ENCODE results near the gene SPC25. TPM values are rescaled to one million over a fixed set of nuclear protein-coding genes. Genes with fewer than 3 reads are reported as not detected.
A peak's percentile ranks its signal among the peaks of the same experiment; 100 is the strongest.

SPC25 gene
- total and polyA plus RNA-seq, 9 of the 15 experiments (the other 6 are each of a cell fraction or from before 2014, with no cell fraction given), result 44.8 to 100 (median 75.0) TPM

- Histone ChIP-seq H3K4me1 (replicated peaks in 1 of 2; ENCODE audit: control insufficient read depth in 2 of 2, insufficient read depth in 2 of 2, low read length in 2 of 2) (peaks cover 10 to 37% of the 10 kb centered on the region in 2 experiments), H3K27ac (ENCODE audit: extremely low read depth, low read depth, low read length) (no peak overlapping the region), H3K9ac (ENCODE audit: insufficient read depth in 1 of 2, low read depth in 2 of 2, low read length in 2 of 2) (no peak overlapping the region), H3K9me3 (replicated peaks; ENCODE audit: control insufficient read depth, insufficient read depth, low read depth, low read length) (no peaks in the 10 kb centered on the region; the same call in 1 of the 2 replicates), H3K4me3 (no peak overlapping the region), H3K4me2 (ENCODE audit: insufficient read depth, low read length) (no peak overlapping the region), H4K20me1 (replicated peaks; ENCODE audit: control insufficient read depth, insufficient read depth, low read length) (no peaks in the 10 kb centered on the region; the same call in 1 of the 2 replicates), H2AFZ (ENCODE audit: low read depth, low read length) (no peak overlapping the region), H3K36me3 (ENCODE audit: control insufficient read depth, insufficient read depth, low read length) (peaks cover 79% of the 10 kb centered on the region), H3K9me1 (ENCODE audit: control insufficient read depth, insufficient read depth, low read length) (no peaks in the 10 kb centered on the region), H3K27me3 (ENCODE audit: control insufficient read depth in 2 of 2, insufficient read depth in 2 of 2, low read length in 2 of 2) (no peaks in the 10 kb centered on the region), H3K79me2 (ENCODE audit: control insufficient read depth, insufficient read depth, low read length) (no peaks in the 10 kb centered on the region)
- CTCF ChIA-PET (ENCODE audit: low intra/inter-chr PET ratio), result no interaction called here
- ATAC-seq (no peak), FAIRE-seq (no peak), DNase-seq (ENCODE audit: extremely low read depth in 1 of 4, low spot score in 3 of 4) (no peak)
- intact Hi-C loops (cut with micrococcal nuclease) (loop anchor here (5.0 kb wide), 2 partner anchors 83 to 142 kb away; no protein-coding TSS in a partner anchor), in situ Hi-C loops (cut with MboI) (no loop called here)
- no TSS peak for BruUV-seq (replicated peaks)
- TF ChIP-seq, protein P1, sequence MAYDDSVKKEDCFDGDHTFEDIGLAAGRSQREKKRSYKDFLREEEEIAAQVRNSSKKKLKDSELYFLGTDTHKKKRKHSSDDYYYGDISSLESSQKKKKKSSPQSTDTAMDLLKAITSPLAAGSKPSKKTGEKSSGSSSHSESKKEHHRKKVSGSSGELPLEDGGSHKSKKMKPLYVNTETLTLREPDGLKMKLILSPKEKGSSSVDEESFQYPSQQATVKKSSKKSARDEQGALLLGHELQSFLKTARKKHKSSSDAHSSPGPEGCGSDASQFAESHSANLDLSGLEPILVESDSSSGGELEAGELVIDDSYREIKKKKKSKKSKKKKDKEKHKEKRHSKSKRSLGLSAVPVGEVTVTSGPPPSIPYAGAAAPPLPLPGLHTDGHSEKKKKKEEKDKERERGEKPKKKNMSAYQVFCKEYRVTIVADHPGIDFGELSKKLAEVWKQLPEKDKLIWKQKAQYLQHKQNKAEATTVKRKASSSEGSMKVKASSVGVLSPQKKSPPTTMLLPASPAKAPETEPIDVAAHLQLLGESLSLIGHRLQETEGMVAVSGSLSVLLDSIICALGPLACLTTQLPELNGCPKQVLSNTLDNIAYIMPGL (CRISPR knock-in tag; IDR thresholded peaks at IDR 0.05), result 0 out of 2 replicates have a peak, but pooled peaks have one; percentile 42
- no peak for TF ChIP-seq NCOA1 (IDR thresholded peaks at IDR 0.05; ENCODE audit: low read depth)
- WGBS (ENCODE audit: insufficient coverage, low coverage, missing lambda C conversion rate), result 93% methylated on average over 5 of the region's 5 CpGs
- POLR2A ChIA-PET, result interaction anchor here (0.9 kb wide), 1 partner anchor 10 kb away, joined by 3 read pairs; no protein-coding TSS in a partner anchor
Observed at GRCh38 chr2:168854651-168855050, 35.6 kb downstream of the SPC25 start.

DNA sequence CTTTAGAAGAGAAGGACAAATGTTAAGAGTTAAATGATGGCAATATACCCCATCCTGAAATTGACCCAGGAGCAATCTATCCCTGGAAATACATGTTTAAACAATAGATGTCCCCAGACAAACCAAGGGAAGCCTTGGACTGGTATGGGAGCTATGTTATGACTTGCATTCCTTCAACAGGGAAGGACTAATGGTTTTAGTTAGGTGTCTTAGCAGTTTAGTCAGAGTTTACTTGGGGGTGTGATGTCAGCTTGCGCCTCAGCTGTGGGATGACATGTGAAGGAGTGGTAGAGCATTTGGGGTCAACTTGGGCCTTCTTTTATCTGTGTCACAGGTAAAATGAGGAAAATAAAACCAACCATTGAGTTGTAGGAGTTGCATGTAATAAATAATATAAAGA, 36.8 kb downstream of the SPC25 start:
- Histone ChIP-seq H3K79me2 (ENCODE audit: control insufficient read depth, insufficient read depth, low read length) (no peaks in the 10 kb centered on the region), H3K9me3 (replicated peaks; ENCODE audit: control insufficient read depth, insufficient read depth, low read depth, low read length) (no peaks in the 10 kb centered on the region; the same call in 1 of the 2 replicates), H3K27ac (ENCODE audit: extremely low read depth, low read depth, low read length) (0 out of 3 replicates have a peak overlapping the region, but pooled peaks have one; percentile 18), H4K20me1 (replicated peaks; ENCODE audit: control insufficient read depth, insufficient read depth, low read length) (no peaks in the 10 kb centered on the region; the same call in 1 of the 2 replicates), H3K36me3 (ENCODE audit: control insufficient read depth, insufficient read depth, low read length) (peaks cover 70% of the 10 kb centered on the region), H2AFZ (ENCODE audit: low read depth, low read length) (no peak overlapping the region), H3K27me3 (ENCODE audit: control insufficient read depth in 2 of 2, insufficient read depth in 2 of 2, low read length in 2 of 2) (no peaks in the 10 kb centered on the region; a peak in 1 of 5 replicates), H3K9me1 (ENCODE audit: control insufficient read depth, insufficient read depth, low read length) (no peaks in the 10 kb centered on the region), H3K4me1 (replicated peaks in 1 of 2; ENCODE audit: control insufficient read depth in 2 of 2, insufficient read depth in 2 of 2, low read length in 2 of 2) (peaks cover 12 to 37% of the 10 kb centered on the region in 2 experiments), H3K4me3 (no peak overlapping the region), H3K9ac (ENCODE audit: insufficient read depth in 1 of 2, low read depth in 2 of 2, low read length in 2 of 2) (no peak overlapping the region), H3K4me2 (ENCODE audit: insufficient read depth, low read length) (no peak overlapping the region)
- in situ Hi-C loops (cut with MboI) (no loop called here), intact Hi-C loops (cut with micrococcal nuclease) (loop anchor here (5.0 kb wide), 2 partner anchors 84 to 141 kb away; no protein-coding TSS in a partner anchor)
- WGBS (ENCODE audit: insufficient coverage, low coverage, missing lambda C conversion rate), result 100% methylated on average over 1 of the region's 1 CpG
- POLR2A ChIA-PET, result interaction anchor here (0.7 kb wide), 1 partner anchor 8 kb away, joined by 3 read pairs; no protein-coding TSS in a partner anchor
- CTCF ChIA-PET (ENCODE audit: low intra/inter-chr PET ratio), result no interaction called here
- BruUV-seq (replicated peaks), result no TSS peak
- TF ChIP-seq SMAD4 (CRISPR knock-in tag; conservative IDR thresholded peaks at IDR 0.05) (no peak), MED1 (CRISPR knock-in tag; IDR thresholded peaks at IDR 0.05; ENCODE audit: borderline replicate concordance) (no peak), TAF15 (IDR thresholded peaks at IDR 0.05; ENCODE audit: low read depth, low read length) (no peak)
- TF ChIP-seq, protein P2, sequence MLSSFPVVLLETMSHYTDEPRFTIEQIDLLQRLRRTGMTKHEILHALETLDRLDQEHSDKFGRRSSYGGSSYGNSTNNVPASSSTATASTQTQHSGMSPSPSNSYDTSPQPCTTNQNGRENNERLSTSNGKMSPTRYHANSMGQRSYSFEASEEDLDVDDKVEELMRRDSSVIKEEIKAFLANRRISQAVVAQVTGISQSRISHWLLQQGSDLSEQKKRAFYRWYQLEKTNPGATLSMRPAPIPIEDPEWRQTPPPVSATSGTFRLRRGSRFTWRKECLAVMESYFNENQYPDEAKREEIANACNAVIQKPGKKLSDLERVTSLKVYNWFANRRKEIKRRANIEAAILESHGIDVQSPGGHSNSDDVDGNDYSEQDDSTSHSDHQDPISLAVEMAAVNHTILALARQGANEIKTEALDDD (IDR thresholded peaks at IDR 0.05), result peak; percentile 41; the same call in 1 of the 2 replicates
- FAIRE-seq (no peak), ATAC-seq (no peak), DNase-seq (ENCODE audit: extremely low read depth in 1 of 4, low spot score in 3 of 4) (no peak)

All from K562 (cell line).